Muscle of back (tissue), 11 donors: Measurements from ENCODE around the gene SAMD5. TPM values are rescaled to one million over a fixed set of nuclear protein-coding genes. Genes with fewer than 3 reads are reported as not detected.
"Not testable (repeated sequence)": the region's sequence is repeated elsewhere in the genome, so short reads cannot be mapped to it uniquely, and the experiment has no call there.

Experiments used
- DNase-seq, 3 donors: peaks; one replicate each; pipeline versions ENCODE4 v3.0.0 to v3.0.0-alpha.2; 2013
- polyA plus RNA-seq, 10 donors: library from polyadenylated mRNA; unstranded; fragments of 120-200 nt; gene quantifications; one replicate each; pipeline ENCODE4 v1.2.1, GENCODE V29; 2013; ENCODE audit not compliant: insufficient read length in 10 of 10

Gene SAMD5
- polyA plus RNA-seq, 10 donors = 2.2 to 8.1 (median 3.0) TPM

DNA sequence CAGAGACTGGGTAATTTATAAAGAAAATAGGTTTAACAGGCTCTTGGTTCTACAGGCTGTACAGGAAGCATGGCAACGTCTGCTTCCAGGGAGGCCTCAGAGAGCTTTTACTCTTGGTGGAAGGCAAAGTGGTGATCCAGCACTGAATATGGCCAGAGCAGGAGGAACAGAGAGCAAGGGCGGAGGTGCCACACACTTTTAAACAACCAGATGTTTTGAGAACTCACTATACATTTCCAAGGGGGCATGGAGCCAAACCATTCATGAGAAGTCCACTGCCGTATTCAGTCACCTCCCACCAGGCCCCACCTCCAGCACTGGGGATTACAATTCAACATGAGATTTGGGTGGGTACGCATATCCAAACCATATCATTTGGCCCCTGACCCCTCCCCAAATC is 18.7 kb downstream of the SAMD5 start:
- no peak for DNase-seq

DNA sequence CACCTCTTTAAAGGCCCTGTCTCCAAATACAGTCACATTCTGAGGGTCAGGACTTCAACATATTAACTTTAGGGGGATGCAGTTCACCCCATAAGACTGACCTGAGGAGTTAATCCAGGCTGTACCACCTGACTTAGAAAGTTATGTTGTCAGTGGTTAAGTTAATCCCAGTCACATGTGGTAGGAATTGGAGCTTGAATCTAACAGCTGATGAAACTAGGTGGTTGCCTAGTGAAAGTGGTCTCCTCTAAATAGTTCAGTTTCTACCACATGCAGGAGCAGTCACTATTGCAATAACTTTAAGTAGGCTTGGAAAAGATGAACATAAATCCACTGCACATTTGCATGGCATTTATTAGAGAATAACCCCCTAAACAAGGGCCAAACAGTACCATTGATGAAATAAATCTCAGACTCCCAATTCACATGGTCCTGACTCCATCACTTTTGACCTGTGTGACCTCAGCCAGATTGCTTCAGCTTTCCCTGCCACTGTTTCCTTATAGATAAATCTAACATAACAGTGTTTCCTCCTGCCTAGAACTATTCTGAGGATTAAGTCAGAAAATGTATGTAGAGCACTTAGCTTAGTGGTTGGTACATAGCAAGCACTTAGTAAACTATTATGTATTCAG is 20.1 kb downstream of the SAMD5 start:
- DNase-seq = no peak

GRCh38 chr6:147530132-147531060 is 21.9 kb downstream of the SAMD5 start:
- DNase-seq = no peak

GRCh38 chr6:147531321-147531720 is 22.8 kb downstream of the SAMD5 start:
- DNase-seq = no peak

- DNase-seq = no peak
Measured at GRCh38 chr6:147534116-147534860, 25.8 kb downstream of the SAMD5 start.

GRCh38 chr6:147538821-147539220 is 30.3 kb downstream of the SAMD5 start:
- no peak for DNase-seq

- DNase-seq = no peak
Measured at GRCh38 chr6:147540075-147540474, 31.6 kb downstream of the SAMD5 start.

DNA sequence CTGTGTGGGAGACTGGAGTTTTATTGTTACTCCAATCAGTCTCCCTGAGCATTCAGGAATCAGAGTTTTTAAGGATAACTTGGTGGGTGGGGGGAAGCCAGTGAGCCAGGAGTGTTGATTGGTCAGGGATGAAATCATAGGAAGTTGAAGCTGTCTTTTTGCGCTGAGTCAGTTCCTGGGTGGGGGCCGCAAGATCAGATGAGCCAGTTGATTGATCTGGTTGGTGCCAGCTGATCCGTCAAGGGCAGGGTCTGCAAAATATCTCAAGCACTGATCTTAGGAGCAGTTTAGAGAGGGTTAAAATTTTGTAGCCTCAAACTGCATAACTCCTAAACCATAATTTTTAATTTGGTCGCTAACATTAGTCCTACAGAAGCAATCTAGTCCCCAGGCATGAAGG is 33.9 kb downstream of the SAMD5 start:
- not testable (repeated sequence) for DNase-seq

DNA sequence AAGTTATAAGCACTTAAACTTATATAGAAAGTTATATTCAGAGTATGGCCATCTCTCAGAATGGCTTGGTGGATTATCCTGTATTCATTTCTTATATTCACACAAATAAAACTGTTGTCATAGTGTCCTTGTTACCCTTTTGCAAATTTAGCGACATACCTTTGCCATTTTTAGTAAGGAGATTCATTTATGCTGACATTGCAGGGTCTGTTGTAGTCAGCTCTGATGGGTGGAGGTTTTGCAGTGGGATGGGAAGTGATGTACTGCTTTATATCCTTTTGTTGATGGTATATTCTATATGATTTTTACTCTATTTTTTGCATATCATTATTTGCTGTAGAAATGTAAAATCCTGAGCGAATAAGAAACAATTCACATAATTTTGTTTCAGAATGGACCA is 35.9 kb downstream of the SAMD5 start:
- no peak for DNase-seq

- no peak for DNase-seq
Measured at GRCh38 chr6:147546501-147547368, 38.2 kb downstream of the SAMD5 start.

GRCh38 chr6:147547369-147547902 is 38.9 kb downstream of the SAMD5 start:
- DNase-seq = no peak

GRCh38 chr6:147548921-147549475 is 40.5 kb downstream of the SAMD5 start:
- DNase-seq = no peak

DNA sequence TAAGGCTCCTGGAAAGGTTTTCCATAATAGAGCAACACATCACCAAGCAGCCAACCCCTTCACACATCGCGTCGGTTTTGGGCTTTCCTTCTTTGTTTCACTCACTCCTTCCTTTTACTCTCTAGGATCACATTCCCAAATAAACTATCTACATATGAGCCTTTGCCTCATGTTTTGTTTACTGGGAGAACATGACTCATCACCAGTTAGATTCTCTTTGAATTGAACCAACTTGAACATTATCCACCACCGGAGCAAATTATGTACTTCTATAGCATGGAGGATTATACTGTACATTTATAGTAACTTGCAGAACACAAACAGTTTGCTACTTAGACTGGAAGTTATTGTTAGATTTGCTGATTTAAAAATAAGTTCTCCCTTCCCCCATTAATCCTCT is 41.0 kb downstream of the SAMD5 start:
- no peak for DNase-seq

DNA sequence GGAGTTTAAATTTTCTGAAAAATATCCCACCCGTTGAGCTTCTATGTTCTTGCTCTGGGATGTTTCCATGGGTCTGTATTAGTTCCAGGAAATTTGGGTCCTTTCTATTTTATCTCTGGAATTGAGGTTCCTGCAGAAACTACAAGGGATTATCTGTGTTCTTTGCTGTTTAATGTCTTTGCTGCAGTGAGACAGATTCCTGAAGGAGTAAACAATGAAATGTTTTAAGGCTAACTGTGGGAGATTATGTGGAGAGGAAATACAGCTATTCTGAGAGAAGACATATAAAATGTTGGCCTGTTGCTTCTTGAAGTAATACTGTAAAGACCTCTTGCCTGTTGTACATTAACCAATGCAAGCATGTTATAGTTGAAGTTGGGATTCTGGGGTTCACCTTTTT is 43.5 kb downstream of the SAMD5 start:
- DNase-seq = no peak

- DNase-seq = no peak
Measured at GRCh38 chr6:147553099-147553498, 44.6 kb downstream of the SAMD5 start.

- DNase-seq = no peak
Measured at GRCh38 chr6:147554281-147554680, 45.8 kb downstream of the SAMD5 start.

DNA sequence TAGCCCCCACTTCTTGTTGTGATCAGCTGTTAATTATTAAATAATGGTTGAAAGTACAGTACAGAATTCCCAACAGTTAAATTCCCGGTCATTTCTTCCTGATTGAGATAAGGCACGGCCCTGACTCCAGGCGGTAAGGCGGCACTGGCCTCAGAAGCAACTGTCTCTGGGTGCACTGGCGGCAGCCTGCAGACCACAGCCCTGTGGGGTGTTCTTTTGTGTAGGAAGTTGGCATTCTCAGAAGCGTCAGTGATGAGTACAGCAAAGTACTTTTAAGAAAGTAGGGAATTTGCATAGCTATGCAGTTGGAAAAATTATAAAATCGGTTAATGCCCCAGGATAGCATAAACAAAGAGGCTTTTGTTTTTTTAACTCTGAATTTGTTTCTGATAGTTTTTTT is 50.5 kb downstream of the SAMD5 start:
- DNase-seq = no peak

DNA sequence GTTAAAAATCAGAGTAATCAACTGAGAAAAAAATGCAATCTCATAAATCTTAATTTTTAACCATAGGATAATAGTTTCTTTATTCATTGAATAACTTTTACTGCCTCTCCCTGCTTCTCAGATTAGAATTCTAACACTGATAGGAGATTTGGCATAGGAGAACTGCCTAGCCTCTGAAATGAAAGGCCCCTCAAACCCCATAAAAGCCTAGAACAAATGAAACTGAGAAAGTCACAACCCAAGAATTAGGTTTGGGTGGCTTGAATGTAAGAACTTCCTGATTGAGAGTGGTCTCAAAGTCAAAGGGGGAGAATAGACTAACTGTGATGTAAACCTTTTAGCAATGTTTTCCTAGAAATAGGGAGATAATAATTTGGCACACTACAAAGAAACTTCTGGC is 52.2 kb downstream of the SAMD5 start:
- no peak for DNase-seq

DNA sequence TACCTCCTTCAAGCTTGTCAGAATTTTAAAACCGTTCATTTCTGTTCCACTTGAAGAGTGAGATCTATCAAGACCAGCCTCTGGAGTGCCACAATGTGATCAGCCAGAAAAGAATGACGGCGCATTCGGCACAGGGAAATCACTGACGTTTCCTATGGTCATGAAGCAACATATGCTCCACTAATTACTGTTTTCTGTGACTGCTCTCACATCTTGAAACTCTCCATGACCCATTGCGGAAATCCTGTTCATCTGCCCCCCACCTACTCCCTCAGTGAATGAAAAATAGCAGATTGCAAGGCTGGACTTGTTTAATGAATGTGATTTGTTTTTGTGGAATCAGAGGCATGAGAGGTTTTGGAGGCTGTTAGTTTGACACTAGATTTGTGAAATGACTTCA is 53.2 kb downstream of the SAMD5 start:
- DNase-seq = no peak

DNA sequence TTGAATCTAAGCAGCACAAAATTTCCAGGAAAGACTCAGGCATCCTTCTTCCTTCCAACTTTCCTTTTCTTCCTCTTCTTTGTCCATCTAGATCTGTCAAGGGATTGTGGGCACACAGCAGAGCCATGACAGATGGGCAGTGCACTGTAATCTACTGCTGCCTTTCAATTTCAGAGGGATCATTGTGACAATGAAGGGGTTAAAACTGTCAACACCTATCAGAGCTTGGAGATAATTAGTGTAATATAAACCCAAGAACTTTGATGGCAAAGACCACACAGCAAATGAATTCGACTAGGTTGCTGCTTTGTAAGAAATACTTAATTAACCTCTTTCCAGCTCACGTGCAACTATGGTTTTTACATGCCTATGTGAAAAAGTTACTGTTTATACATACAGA is 55.0 kb downstream of the SAMD5 start:
- no peak for DNase-seq

DNA sequence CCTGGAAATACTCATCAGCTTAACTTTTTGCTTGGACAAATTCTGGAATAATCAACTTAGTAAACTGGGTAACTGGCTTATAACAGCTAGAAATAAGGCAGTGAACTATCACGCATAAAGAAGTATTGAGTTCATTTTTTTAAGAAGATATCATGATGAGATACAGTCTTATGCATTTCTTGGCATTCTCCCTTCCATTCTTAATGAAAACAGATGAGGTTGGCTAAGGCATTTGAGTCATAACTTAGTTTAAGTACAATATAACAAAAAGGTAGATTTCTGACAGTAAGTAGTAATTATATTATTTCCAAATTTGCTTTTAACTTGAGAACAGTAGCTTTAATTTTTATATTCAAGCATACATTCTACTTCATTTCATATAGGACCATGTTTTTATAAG is 56.1 kb downstream of the SAMD5 start:
- DNase-seq = no peak
